GM19452 (cell line): ENCODE measurements around the gene FNDC10.
"Not testable (repeated sequence)": the region's sequence is repeated elsewhere in the genome, so short reads cannot be mapped to it uniquely, and the experiment has no call there.

Experiments
- ATAC-seq: cut with Tn5 transposase; IDR thresholded peaks from one replicate; pipeline ENCODE4 v1.9.1; 2021; ENCODE audit not compliant: unreplicated experiment

FNDC10 gene

GRCh38 chr1:1599935-1600860 is at the start of gene FNDC10:
Gene FNDC10 (minus strand): TSS chr1:1600135. CDS start chr1:1600015, 120 bp downstream.
- ATAC-seq = no peak

DNA sequence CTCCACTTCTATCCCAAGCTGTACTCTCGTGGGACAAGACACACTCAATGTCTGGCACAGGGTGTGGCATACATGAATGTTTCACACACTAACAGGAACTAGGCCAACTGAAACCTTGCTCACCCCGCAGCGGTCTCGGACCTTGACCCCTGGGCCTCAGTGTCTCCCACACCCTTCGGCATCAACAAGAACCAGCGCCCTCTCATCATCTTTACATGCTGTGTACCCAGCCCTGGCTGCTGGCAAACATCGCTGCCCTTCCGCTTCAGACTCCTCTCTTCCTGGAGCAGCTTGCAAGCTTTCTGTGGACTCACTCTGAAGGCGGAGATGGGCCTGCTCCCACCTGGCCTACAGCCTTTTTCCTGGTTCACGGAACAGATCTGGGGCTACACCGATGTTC is 48.3 kb upstream of the FNDC10 start:
- not testable (repeated sequence) for ATAC-seq

DNA sequence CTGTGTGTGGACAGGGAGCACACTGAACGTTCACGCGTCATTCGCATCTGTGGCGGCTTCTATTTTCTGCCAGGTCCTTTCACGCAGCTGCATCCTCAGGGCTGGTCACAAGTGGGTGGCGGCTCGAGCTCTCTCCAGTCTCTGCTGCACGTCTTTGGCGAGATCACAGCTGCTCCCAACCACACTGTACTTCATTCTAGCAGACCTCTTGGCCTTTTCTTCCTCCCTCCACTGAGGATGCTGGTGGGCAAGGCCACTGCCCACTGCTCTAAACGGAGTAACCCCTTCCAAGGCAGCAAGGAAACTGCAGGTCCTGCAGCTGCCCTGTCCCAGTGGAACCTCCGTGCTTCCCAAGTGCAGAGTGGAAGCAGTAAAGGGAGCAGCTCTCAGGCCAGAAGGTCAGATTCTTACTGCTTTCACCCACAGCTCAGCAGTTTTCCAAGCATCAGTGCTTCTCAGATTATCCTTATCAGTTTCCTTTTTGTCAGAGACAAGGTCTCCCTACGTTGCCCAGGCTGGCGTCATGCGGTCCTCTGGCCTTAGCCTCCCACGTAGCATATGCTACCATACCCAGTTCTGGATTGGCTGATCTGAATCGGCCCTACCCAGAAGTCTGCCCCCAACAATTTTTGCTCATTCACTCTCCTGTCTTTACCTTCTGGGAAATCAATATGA is 47.8 kb upstream of the FNDC10 start:
- not testable (repeated sequence) for ATAC-seq

DNA sequence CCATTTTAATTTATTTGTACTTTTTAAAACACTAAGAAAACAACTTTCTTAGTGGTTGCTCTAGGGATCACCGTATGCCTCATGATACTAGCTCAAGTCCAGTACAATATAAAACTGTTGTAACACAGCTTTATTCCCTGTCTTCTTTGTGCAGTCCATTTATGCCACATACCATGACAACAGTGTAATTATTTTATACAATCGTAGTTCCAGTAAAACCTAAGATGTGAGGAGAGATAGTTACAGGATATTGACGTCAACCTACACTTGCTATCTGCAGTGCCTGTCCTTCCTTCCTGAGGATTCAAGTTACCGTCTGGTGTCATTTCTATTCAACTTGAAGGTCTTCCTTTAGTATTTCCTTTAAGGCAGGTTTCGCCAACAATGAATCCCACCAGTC is 46.4 kb upstream of the FNDC10 start:
- ATAC-seq = not testable (repeated sequence)

- not testable (repeated sequence) for ATAC-seq
Measured at GRCh38 chr1:1640711-1641461, 41.0 kb upstream of the FNDC10 start.

DNA sequence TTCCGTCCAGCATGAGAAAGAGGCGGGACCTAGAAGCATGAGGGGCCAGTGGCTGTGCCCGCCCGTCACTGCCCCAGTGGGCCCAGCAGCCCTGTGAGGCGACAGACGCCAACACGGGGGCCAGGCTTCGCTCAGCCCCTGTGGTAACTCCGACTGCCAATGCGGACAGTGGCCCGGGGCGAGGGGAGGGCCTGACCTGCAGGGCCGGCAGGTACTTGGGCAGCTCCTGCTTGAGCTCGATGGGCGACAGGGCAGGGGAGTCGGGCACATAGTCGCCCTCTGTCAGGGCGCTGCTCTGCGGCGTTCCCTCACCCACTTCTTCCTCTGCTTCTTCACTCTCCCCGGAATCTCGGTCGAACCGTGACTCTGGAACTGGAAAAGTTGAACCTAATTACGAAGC is 40.1 kb upstream of the FNDC10 start:
- not testable (repeated sequence) for ATAC-seq

- ATAC-seq = not testable (repeated sequence)
Measured at GRCh38 chr1:1639368-1639767, 39.4 kb upstream of the FNDC10 start.

DNA sequence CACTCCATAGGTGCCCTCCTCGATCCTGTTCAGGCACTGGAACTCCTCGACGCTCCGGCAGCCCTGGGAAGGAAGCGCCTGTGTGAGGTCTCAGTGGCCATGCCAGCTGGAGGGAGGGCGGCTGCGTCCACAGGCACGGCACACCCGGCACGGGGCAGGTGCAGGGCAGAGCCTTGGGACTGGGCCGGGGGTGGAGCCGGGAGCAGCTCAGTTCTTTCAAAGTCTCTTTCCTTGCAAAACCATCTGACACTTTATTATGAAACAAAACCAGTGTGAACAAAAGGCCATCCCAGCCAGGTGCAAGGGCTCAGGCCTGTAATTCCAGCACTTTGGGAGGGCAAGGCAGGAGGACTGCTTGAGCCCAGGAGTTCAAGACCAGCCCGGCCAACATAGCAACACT is 38.6 kb upstream of the FNDC10 start:
- ATAC-seq = not testable (repeated sequence)

DNA sequence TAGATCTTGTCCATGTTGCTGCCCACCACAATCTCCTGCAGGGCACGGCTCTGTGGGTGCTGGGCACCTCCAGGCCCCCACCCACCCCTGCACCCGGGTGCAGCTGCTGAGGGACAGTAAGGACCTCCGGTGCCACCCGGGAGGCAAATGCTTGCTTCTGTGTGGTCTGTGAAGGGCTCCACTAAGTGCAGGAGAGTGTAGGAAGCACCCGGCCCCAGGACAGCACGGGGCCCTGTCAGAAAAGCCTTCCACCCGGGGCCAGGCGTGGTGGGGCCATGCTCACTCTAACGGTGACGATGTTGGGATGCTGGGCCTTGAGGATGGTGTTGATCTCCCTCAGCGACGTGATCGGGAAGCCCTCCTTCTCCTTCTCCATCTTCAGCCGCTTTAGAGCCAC is 37.5 kb upstream of the FNDC10 start:
- not testable (repeated sequence) for ATAC-seq

DNA sequence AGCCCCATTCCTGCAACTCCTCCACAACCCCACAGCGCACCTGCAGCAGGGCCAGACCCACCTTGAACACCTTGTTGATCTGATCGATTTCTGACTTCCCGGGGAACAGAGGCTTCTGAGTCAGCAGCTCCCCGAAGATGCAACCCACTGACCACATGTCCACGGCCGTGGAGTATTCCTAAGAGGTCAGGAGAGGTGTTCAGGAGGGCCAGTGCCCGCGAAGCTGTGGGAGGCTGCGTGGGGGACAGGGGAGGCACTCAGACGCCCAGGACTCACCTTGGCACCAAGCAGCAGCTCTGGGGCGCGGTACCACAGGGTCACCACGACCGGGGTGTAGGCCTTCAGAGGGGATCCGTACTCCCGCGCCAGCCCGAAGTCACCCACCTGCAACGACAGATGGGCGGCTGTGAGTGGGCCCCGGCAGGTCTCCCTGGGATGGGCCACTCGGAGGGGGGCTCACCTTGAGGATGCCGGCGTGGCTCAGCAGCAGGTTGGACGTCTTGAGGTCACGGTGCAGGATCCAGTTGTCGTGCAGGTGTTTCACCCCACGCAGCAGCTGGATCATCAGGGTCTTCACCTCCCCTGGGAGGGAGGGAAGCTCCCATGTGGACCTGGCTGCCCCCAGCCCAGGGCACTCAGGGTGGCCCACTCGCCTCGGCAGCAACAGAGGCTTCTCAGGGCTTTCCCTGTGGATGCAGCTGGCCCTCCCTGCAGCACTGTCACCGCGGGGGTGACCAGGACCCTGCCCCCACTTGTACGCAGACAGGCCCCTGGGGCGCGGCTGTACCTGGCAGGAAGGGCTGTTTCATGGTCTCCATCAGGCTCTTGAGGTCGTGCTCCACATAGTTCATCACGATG is 36.9 kb upstream of the FNDC10 start:
- not testable (repeated sequence) for ATAC-seq

DNA sequence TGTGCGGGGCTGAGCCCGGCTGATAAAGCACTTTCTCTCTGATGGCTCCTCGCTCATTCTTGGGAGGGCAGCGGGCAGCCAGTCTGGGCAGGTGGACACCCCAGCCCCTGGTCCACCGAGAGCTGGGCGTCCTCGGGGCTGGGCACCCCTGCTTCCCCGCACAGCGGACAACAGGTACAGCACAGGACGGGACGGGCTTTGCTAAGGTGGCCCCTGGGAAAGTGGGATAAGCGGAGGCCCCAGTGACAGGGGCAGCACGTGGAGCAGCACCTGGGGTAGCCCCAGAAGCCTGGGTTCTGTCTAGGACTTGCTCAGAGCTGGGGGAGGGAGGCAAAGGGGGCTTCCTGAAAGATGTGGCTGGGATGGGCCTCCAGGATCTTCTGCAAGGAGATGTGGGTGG is 34.7 kb upstream of the FNDC10 start:
- ATAC-seq = not testable (repeated sequence)

DNA sequence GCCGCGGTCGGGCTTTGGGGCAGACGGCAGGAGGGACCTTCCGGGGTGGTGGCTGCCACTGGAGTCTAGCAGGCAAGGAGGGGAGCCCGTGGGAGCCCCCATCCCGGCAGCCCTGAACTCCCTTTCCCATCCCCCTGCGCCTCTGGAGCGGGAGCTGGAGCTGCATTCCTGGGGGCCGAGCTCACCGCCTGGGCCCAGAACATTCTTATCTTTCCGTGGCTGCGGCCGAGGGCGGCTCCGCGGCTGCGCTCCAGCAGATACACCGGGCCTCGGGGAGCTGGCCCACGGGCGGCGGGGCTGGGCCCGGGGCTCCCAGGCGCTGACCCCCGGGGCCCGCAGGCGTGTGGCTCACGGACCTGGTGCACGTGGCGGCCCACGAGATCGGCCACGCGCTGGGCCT is 33.5 kb upstream of the FNDC10 start:
- not testable (repeated sequence) for ATAC-seq

DNA sequence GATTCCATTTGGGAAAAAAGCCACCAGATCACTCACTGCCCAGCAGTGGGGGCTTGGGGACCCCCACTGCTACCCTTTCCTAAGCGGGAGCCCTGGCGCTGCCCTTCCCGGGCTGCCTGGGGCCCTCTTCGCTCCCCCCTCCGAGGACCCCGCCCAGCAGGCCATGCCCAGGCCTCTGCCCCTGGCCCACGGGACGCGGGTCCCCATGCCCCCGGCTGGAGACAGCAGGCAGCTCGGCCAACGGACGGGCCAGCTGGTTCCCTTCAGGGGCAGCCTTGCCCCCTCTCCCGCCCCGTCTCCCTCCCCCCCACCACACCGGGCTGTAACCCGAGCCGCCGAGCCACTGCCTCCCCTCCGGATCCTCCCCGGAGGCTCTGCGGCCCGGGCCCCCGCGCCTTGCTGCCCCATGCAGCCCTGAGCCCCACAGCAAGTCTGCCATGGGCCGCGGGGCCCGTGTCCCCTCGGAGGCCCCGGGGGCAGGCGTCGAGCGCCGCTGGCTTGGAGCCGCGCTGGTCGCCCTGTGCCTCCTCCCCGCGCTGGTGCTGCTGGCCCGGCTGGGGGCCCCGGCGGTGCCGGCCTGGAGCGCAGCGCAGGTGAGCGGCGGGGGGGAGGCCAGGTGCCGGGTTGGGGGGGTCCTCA is 32.0 kb upstream of the FNDC10 start, which contains the start of gene MMP23B:
Gene MMP23B, plus strand, starts transcription at position 392 of the 639 bp plus-strand sequence. Its CDS starts 46 bp downstream, at position 438.
- ATAC-seq = no peak

DNA sequence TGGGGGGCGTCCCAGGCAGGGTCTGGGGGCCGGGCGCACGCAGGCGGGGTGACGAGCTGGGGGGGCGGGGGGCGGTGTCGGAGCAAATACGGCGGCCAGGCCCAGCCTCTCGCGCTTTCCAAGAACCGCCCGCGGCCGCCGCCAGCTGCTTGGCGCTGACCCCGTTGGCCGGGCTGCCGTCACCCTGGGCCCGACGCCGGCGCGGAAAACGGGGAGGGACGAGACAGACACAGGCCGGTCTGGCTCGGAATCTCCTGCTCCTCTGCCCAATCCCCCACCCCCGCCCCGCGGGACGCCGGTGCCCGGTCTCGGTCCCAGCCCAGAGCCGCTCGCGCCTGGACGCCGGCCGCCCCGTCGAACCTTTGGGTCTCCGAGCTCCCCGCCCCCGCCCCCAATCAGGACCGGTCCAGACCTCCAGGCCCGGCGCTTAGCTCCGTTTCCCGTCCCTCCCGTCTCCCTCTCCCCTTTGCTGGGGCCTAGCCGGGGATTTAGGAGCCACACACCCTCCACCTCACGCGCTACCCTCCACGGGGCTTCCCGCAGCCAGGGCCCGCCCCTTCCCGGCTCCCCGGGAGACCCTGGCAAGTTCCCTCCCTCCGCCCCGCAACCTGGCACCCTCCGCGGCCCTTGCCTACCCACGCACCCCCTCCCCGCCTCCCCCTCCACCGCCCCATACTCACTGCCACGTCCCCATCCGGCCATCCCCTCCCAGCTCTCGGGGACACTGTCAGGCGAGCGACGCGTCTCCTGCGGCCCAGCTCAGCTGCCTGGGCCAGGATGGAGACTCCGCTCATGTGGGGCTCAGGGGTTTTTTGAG is 31.2 kb upstream of the FNDC10 start:
- ATAC-seq = no peak

DNA sequence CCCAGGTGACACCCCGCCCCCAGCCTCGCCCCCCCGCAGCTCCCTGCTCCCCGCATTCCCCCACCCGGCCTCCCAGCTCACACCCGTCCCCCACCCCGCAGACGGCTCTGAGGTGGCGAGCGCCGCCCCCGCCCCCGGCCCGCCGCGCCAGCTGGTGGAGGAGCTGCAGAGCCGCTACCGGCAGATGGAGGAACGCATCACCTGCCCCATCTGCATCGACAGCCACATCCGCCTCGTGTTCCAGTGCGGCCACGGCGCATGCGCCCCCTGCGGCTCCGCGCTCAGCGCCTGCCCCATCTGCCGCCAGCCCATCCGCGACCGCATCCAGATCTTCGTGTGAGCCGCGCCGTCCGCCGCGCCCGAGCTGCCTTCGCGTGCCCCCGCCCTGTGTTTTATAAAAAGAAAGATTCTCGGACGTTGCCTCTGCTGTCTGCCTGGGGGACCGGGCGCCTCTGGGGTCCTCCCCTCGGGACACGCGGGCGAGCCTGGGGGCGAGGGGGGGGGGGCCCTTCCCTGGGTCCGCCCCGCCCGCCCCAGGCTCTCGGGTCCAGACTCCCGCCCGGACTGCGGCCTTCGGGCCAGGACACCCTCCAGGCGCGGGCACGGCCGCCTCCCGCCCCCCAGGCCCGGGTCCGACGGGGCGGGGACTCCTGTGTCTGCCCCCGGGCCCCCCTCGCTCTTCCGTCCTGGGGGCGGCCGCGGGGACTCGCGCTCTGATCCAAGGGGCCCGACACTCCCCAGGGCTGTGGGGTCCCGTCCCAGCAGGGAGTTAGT is 30.4 kb upstream of the FNDC10 start:
- peak; percentile 65 for ATAC-seq

- no peak for ATAC-seq
Measured at GRCh38 chr1:1629430-1630190, 29.7 kb upstream of the FNDC10 start.

- no peak for ATAC-seq
Measured at GRCh38 chr1:1628754-1629429, 29.0 kb upstream of the FNDC10 start.
